ENCODE results near the gene PCDHGA1. TPM values are rescaled to one million over a fixed set of nuclear protein-coding genes. Genes with fewer than 3 reads are reported as not detected.

The PCDHGA1 gene
- polyA plus RNA-seq, 1 donor (not counting 4 experiments of a cell fraction or from before 2014, with no cell fraction given), result 0.09 TPM

DNA sequence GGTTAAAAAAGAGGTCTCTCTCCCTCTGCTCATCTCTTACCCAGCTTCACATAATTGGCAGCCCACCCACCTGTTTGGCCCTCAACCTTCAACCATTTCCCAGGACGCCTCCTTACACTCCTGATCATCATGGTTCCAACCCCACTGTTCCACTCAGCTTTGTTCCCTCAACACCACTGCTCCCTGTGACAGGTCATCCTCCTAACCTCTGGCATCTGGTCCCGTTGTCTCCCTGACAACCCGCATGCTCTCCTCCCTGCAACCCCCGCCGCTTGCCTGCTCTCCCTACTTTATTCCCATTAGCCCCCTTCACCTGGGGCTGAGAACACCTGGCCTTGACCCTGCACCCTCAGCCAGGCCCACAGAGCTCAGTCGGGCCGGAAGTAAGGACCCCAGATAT is 171.4 kb downstream of the PCDHGA1 start:
- DNase-seq (ENCODE audit: low read depth, low spot score), result no peak
- no peak overlapping the region for H3K9ac ChIP-seq (ENCODE audit: control insufficient read depth, extremely low read depth, insufficient read depth, low read length)
- no peaks in the 10 kb centered on the region for H4K20me1 ChIP-seq (ENCODE audit: control insufficient read depth, extremely low read depth, insufficient read depth, low read length)
- no peak for FAIRE-seq
- no peaks in the 10 kb centered on the region for H3K4me1 ChIP-seq (ENCODE audit: control insufficient read depth, extremely low read depth, insufficient read depth, low read length)
- H3K4me2 ChIP-seq (ENCODE audit: control insufficient read depth, extremely low read depth, insufficient read depth, low read depth, low read length), result no peak overlapping the region
- no peak overlapping the region for H3K27ac ChIP-seq (ENCODE audit: control insufficient read depth, insufficient read depth, low read length)
- H3K36me3 ChIP-seq (ENCODE audit: control insufficient read depth in 2 of 2, extremely low read depth in 1 of 2, insufficient read depth in 2 of 2, low read length in 2 of 2), result peaks cover 0 to 18% of the 10 kb centered on the region in 2 experiments
- no peak overlapping the region for H2AFZ ChIP-seq (ENCODE audit: control insufficient read depth, low read length)
- no peaks in the 10 kb centered on the region for H3K27me3 ChIP-seq (ENCODE audit: control insufficient read depth, extremely low read depth, insufficient read depth, low read length)
- no peaks in the 10 kb centered on the region for H3K79me2 ChIP-seq (ENCODE audit: control insufficient read depth, insufficient read depth, low read length)
- no peak for TF ChIP-seq CTCF (optimal IDR thresholded peaks at IDR 0.05 in 1 of 3, IDR thresholded peaks at IDR 0.05 in 1 of 3, conservative IDR thresholded peaks at IDR 0.05 in 1 of 3; ENCODE audit: extremely low read depth in 1 of 3, insufficient read depth in 2 of 3, low read length in 3 of 3)
- TF ChIP-seq EZH2 (IDR thresholded peaks at IDR 0.05; ENCODE audit: low read length), result no peak
- dilution Hi-C loops (cut with MboI; ENCODE audit: extremely low pct_ligation_motif_present, low sequenced_read_pairs), result no loop called here
- H3K9me1 ChIP-seq (ENCODE audit: control insufficient read depth, extremely low read depth, insufficient read depth, low read length), result no peaks in the 10 kb centered on the region
- no peak overlapping the region for H3K4me3 ChIP-seq (ENCODE audit: control insufficient read depth in 2 of 3, extremely low read depth in 1 of 3, insufficient read depth in 2 of 3, low read depth in 1 of 3, low read length in 3 of 3)
- no peaks in the 10 kb centered on the region for H3K9me3 ChIP-seq (ENCODE audit: control insufficient read depth, low read depth, low read length)

DNA sequence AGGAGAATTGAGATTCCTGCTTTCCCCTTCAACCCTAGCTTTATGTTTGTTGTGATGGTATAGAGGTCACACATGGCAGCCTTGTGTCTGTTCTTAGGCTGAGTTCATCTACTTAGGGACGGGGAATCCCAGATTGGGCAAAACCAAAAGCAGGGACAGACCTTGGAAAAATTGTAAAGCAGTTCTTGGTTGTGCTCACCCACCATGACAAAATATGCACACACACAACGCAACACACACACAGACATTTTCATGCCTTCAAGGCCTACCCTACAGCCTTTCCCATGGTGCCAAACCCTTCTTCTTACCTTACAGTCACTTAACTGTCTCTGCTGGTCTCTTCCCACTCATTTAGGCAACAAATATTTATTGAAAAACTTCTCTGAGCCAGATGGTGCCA is 173.4 kb downstream of the PCDHGA1 start:
- Histone ChIP-seq H3K36me3 (ENCODE audit: control insufficient read depth in 2 of 2, extremely low read depth in 1 of 2, insufficient read depth in 2 of 2, low read length in 2 of 2) (peaks cover 0 to 18% of the 10 kb centered on the region in 2 experiments), H3K27ac (ENCODE audit: control insufficient read depth, insufficient read depth, low read length) (no peak overlapping the region), H3K4me3 (ENCODE audit: control insufficient read depth in 2 of 3, extremely low read depth in 1 of 3, insufficient read depth in 2 of 3, low read depth in 1 of 3, low read length in 3 of 3) (no peak overlapping the region), H3K4me1 (ENCODE audit: control insufficient read depth, extremely low read depth, insufficient read depth, low read length) (peaks cover 3% of the 10 kb centered on the region), H3K9ac (ENCODE audit: control insufficient read depth, extremely low read depth, insufficient read depth, low read length) (no peak overlapping the region), H3K27me3 (ENCODE audit: control insufficient read depth, extremely low read depth, insufficient read depth, low read length) (no peaks in the 10 kb centered on the region), H3K9me1 (ENCODE audit: control insufficient read depth, extremely low read depth, insufficient read depth, low read length) (no peaks in the 10 kb centered on the region), H4K20me1 (ENCODE audit: control insufficient read depth, extremely low read depth, insufficient read depth, low read length) (no peaks in the 10 kb centered on the region), H3K9me3 (ENCODE audit: control insufficient read depth, low read depth, low read length) (no peaks in the 10 kb centered on the region), H3K4me2 (ENCODE audit: control insufficient read depth, extremely low read depth, insufficient read depth, low read depth, low read length) (no peak overlapping the region), H2AFZ (ENCODE audit: control insufficient read depth, low read length) (no peak overlapping the region), H3K79me2 (ENCODE audit: control insufficient read depth, insufficient read depth, low read length) (no peaks in the 10 kb centered on the region)
- FAIRE-seq (no peak), DNase-seq (ENCODE audit: low read depth, low spot score) (no peak)
- no peak for TF ChIP-seq EZH2 (IDR thresholded peaks at IDR 0.05; ENCODE audit: low read length)
- no peak for TF ChIP-seq CTCF (optimal IDR thresholded peaks at IDR 0.05 in 1 of 3, IDR thresholded peaks at IDR 0.05 in 1 of 3, conservative IDR thresholded peaks at IDR 0.05 in 1 of 3; ENCODE audit: extremely low read depth in 1 of 3, insufficient read depth in 2 of 3, low read length in 3 of 3)
- dilution Hi-C loops (cut with MboI; ENCODE audit: extremely low pct_ligation_motif_present, low sequenced_read_pairs), result no loop called here

All from keratinocyte (primary cell).